Measurements from ENCODE around the gene NHLRC1.
"Not testable (repeated sequence)": the region's sequence is repeated elsewhere in the genome, so short reads cannot be mapped to it uniquely, and the experiment has no call there.

The NHLRC1 gene

GRCh38 chr6:18122128-18123093 lies at the start of gene NHLRC1:
Gene NHLRC1, minus strand, starts transcription at chr6:18122677. Its CDS starts 71 bp downstream, at chr6:18122606.
- DNase-seq: peak; percentile 33 to 66 (median 42)

- DNase-seq: no peak
Measured at GRCh38 chr6:18171871-18172270, 49.4 kb upstream of the NHLRC1 start.

GRCh38 chr6:18168264-18168663 lies 45.8 kb upstream of the NHLRC1 start:
- no peak for DNase-seq

- no peak for DNase-seq
Measured at GRCh38 chr6:18166312-18167036, 44.0 kb upstream of the NHLRC1 start.

- DNase-seq: no peak
Measured at GRCh38 chr6:18165751-18166150, 43.3 kb upstream of the NHLRC1 start.

GRCh38 chr6:18162401-18162800 lies 39.9 kb upstream of the NHLRC1 start:
- DNase-seq: no peak

- no peak for DNase-seq
Measured at GRCh38 chr6:18161431-18161830, 39.0 kb upstream of the NHLRC1 start.

GRCh38 chr6:18160911-18161310 lies 38.4 kb upstream of the NHLRC1 start:
- DNase-seq: no peak

- peak in 2 of 4 experiments; percentile 21 for DNase-seq
Measured at GRCh38 chr6:18155864-18156421, 33.5 kb upstream of the NHLRC1 start.

GRCh38 chr6:18155150-18155863 lies 32.8 kb upstream of the NHLRC1 start, which contains the start of gene KDM1B:
Gene KDM1B, plus strand, starts transcription at chr6:18155422. Its CDS starts 4,474 bp downstream, at chr6:18159896.
- DNase-seq: peak; percentile 96 to 99 (median 97)

GRCh38 chr6:18154507-18155149 lies 32.2 kb upstream of the NHLRC1 start, which contains the start of gene TPMT:
Gene TPMT, minus strand, starts transcription at chr6:18155077. Its CDS starts 5,950 bp downstream, at chr6:18149127.
- no peak for DNase-seq

GRCh38 chr6:18153311-18153703 lies 30.8 kb upstream of the NHLRC1 start:
- DNase-seq: no peak

- DNase-seq: no peak
Measured at GRCh38 chr6:18151801-18152200, 29.3 kb upstream of the NHLRC1 start.

- not testable (repeated sequence) for DNase-seq
Measured at GRCh38 chr6:18151391-18151790, 28.9 kb upstream of the NHLRC1 start.

- no peak for DNase-seq
Measured at GRCh38 chr6:18148304-18149025, 26.0 kb upstream of the NHLRC1 start.

GRCh38 chr6:18147616-18148015 lies 25.1 kb upstream of the NHLRC1 start:
- DNase-seq: no peak

GRCh38 chr6:18147160-18147559 lies 24.7 kb upstream of the NHLRC1 start:
- DNase-seq: no peak

- no peak for DNase-seq
Measured at GRCh38 chr6:18142591-18142861, 20.0 kb upstream of the NHLRC1 start.

- DNase-seq: no peak
Measured at GRCh38 chr6:18141805-18142590, 19.5 kb upstream of the NHLRC1 start.

- DNase-seq: no peak
Measured at GRCh38 chr6:18139935-18140621, 17.6 kb upstream of the NHLRC1 start.

Data from activated naive CD4-positive, alpha-beta T cell (primary cell).